ENCODE measurements around the gene ST3GAL5. TPM values are rescaled to one million over a fixed set of nuclear protein-coding genes. Genes with fewer than 3 reads are reported as not detected.

The ST3GAL5 gene
- total RNA-seq, 2 donors from 2014 or later, result 26.6 to 34.3 TPM

Other genes with a start within 250 kb of the ST3GAL5 start
- not detected for gene SFTPB, start 220.8 kb downstream of the ST3GAL5 start, total RNA-seq
- 10 to 100 TPM in 1 of 2 donors, 1 to 10 TPM in 1; 9.9 to 14.8 TPM for gene GNLY, start 194.6 kb downstream of the ST3GAL5 start, total RNA-seq
- gene ATOH8, start 135.0 kb downstream of the ST3GAL5 start, total RNA-seq, result not detected
- 10 to 100 TPM; 17.7 to 19.2 TPM for gene POLR1A, start 216.9 kb upstream of the ST3GAL5 start, total RNA-seq
- gene PTCD3, start 217.2 kb upstream of the ST3GAL5 start, total RNA-seq, result 100 to 1,000 TPM; 111 to 142 TPM